Inflammatory macrophage (primary cell): Measurements from ENCODE around the gene SPTBN1.
"Not testable (repeated sequence)": the region's sequence is repeated elsewhere in the genome, so short reads cannot be mapped to it uniquely, and the experiment has no call there.

Source experiments
- DNase-seq, 2 donors: peaks; one replicate each; pipeline ENCODE4 v3.0.0-alpha.2; 2020 to 2022

SPTBN1 gene

DNA sequence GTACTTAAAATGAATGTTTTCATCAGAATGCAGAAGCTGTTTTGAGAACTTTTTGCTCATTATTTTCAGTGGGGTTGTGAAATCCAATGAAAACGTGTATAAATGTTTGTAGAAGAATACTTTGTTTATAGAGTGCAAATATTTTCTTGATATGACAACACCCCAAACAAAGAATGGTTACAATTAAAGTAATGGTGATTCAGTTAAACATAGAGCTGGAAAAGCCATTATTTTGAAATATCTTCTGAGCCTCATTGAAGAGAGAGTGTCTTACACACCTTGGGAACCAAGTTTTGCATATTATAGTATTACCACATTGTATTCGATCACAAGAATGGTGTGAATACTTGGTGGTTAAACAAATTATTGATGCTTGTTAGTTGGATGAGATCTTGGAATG lies 48.7 kb downstream of the SPTBN1 start:
- DNase-seq, result no peak

DNA sequence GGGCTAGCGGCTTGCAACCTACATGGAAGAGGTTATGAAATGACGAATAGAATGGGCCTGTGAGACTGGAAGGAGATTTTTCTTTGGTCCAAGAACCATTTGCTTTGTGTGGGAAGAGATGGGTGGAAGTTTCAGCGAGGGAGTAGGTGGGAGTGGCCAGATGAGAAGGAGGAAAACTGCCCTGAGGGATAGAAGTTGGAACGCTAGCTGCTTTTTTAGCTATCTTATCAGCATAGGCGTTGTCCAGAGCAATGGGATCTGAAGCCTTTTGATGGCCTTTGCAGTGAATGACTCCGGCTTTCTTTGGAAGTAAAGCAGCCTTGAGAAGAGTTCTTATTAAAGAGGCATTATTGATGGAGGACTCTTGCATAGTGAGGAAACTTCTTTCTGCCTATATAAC lies 52.4 kb downstream of the SPTBN1 start:
- DNase-seq, result no peak

DNA sequence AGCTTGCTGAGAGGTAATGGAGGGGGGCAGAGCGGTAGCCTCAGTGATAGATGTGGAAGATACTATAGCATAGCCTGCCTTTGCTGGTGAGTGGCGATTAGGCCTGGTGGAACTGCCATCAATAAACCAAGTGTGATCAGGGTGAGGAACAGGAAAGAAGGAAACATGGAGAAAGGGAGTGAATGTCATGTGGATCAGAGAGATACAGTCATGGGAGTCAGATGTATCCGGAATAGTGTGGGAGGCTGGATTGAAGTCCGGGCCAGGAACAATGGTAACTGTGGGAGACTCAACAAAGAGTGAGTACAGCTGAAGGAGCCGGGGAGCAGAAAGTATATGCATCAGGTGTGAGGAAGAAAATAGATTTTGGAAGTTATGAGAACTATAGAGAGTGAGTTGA lies 52.9 kb downstream of the SPTBN1 start:
- DNase-seq, result not testable (repeated sequence)

DNA sequence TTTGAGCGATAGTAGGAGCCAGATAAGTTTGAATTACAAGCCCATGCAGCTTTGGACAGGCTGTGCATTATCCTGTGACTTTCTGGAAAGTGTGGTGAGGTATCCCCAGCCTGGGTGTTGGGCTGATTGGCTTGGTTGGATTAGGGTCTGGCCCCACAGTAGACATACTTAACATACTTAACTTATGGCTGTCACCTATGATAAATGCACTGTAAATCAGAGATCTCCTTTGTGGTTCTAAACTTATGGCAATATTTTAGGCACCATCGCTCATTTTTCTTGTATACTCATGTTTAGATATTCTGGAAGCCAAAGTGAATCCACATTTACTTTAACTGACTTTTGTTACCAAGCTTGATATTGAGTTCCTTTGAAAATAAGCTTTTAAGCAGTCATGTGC lies 54.8 kb downstream of the SPTBN1 start:
- DNase-seq, result no peak

DNA sequence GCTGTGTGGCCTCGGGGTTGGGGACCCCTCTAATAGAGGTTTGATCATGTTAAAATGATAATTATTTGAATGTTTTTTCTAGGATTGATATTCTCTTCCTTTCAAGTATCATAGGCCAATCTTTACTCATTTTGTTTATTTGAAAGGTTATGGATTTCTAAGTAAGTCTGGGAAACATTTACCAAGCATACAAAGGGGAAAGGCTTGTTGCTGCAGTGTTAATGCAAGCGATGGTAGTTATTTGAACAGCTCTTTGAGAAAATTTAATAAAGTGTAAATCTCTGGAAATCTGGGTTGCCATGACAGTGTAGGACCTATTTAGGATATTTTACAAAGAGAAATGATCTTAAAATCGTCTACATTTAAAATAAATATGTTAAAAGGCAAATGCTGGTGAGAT lies 56.1 kb downstream of the SPTBN1 start:
- no peak for DNase-seq

DNA sequence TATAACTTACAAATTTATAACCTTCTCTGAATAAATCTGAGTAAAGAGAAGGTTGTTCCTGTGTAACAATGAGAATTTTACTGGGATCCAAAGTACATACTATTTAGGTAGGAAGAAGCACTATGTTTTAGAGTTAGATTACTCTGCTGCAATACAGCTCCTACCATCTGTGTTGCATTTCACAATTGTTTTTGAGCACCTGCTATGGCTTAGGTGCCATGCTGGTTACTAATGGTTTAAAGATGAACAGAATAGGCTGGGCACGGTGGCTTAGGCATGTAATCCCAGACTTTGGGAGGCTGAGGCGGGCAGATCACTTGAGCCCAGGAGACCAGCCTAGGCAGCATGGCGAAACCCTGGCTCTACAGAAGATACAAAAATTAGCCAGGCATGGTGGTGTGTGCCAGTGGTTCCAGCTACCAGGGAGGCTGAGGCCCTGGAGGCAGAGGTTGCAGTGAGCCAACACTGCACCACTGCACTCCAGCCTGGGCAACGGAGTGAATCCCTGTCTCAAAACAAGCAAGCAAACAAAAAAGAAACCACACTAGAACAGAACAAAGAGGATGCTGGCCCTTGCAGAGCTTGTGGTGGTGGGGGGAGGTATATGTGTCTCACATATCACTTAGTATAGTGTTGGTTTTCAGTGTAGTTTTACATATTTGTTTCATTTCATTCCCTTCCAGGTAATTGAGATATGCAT lies 56.7 kb downstream of the SPTBN1 start:
- no peak for DNase-seq

DNA sequence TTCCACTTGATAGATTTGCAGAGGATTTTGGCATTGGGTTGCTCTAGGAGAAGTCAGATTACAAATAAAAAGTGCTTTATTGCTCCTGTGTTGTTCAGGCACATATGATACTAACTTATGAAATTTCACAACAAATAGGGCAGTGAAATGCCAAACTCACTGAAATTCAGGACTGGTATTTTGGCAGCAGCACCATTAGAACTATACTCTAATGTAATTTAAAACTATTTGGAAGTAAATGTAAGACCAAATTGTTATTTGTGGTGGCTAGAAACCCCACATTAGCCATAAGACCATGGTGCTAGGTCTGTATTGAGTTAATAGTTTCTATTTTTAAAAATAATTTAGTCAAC lies 57.2 kb downstream of the SPTBN1 start:
- no peak for DNase-seq

DNA sequence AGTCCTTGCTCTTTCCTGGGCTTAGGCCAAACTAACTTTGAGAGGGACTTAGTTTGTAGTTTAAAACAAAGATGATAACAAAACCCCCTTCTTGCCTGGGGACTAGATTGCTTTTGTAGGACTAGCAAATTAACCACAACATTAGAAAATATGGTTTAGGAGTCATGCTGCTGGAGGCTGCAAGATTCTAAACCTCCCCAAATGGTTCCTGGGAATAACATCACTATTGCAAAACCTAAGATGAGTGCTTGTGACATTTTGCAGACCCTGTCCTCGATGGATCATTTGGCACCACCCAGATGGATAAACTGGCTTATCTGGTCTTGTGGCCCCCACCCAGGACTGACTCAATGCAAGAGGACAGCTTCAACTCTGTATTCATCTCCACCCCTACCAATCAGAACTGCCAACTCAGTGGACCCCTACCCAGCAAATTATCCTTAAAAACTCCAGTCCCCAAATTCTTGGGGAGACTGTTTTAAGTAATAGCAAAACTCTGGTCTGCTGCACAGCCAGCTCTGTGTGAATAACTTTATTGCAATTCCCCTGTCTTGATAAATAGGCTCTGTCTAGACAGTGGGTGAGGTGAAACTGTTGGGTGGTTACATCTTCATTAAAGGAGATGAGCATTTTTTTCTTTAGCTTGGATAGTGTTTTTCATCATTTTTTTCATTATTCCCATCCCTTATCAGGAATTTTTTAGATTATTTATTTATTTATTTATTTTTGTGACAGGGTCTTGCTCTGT lies 58.9 kb downstream of the SPTBN1 start:
- DNase-seq, result no peak

DNA sequence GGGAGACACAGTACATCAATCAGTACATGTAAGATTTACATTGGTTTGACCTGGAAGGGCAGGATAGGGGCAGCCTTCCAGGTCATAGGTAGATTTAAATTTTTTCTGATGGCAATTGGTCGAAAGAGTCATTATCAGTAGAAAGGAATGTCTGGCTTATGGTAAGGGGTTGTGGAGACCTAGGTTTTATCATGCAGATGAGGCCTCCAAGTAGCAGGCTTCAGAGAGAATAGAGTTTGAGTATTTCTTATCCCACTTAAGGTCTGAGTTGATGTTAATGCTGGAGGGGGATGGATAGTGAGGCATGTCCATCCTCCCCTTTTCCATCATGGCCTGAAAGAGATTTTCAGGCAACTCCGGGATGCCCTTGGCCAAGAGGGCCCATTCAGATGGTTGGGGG lies 60.7 kb downstream of the SPTBN1 start:
- no peak for DNase-seq

DNA sequence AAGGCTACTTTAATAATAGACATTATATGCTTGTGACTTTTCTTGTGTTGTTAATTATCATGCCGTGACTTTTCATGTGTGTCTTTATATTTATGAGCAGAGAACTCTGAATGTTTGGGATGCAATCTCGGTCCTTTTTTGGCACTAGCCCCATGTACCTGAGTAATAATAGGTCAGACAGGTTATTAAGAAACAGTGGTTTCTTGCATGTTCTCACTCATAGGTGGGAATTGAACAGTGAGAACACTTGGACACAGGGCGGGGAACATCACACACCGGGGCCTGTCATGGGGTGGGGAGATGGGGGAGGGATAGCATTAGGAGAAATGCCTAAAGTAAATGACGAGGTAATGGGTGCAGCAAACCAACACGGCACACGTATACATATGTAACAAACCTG lies 61.9 kb downstream of the SPTBN1 start:
- DNase-seq, result not testable (repeated sequence)

DNA sequence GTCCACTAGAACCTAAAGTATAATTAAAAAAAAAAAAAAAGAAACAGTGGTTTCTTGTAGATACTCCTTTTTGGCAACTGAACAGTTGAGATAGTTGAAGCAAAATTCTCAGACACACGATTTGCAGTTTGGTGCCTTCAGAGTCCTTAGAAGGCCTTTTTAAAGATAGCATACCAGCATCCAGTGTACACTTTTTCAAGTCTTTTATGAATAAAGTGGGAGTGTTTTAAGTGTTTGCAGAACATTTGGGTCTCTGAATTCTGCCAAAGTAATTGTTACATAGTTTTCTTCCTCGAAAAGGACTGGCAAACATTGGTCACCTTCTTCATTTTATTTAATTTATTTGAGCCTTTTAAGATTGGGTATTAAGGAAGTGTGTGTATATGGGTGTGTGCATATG lies 62.3 kb downstream of the SPTBN1 start:
- no peak for DNase-seq

DNA sequence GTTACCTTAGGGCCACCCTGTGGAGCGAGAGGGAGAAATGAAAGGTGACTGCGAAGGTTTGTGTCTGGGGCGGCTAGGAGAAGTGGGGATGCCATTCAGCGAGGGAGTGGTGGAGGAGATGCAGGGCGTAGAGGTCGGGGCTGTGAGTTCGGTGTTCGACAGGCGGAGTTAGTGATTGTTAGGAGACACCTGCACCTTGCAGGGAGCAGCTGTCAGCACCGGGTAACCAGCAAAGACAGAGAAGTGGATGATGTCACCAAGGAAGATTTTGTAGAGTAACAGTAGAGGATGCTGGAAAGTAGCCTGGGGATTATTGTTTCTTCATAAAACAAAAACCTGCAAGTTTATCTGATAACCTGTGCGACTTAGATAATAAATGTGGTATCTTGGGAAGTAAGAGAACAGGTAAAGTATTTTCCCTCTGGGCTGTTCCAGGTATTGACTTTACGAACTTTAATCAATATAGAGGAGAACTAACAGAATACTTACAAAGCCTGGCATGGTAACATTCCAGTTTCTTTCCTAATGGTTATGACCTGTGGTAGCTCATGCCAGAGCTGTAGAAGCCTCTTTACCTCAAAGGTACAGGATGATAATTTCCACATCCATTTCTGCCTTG lies 63.8 kb downstream of the SPTBN1 start:
- no peak for DNase-seq

DNA sequence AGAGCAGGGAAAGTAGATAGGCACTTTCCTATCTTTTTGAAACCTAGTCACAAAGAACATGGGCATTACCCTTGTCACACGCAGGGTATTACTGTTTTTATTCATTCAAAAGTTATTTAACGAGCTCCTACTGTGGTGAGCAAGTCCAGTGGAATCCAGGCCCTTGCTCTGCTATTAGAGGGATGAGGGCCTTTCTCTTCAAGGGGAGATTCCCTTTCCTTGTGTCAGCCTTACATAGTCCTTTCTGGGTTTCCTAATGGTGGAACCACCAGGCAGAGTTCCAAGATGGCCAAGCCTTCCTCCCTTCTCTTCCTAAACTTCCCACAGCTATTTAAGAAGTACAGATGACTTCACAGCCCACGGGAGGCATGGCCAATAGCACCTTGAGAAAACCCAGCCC lies 64.6 kb downstream of the SPTBN1 start:
- no peak for DNase-seq

DNA sequence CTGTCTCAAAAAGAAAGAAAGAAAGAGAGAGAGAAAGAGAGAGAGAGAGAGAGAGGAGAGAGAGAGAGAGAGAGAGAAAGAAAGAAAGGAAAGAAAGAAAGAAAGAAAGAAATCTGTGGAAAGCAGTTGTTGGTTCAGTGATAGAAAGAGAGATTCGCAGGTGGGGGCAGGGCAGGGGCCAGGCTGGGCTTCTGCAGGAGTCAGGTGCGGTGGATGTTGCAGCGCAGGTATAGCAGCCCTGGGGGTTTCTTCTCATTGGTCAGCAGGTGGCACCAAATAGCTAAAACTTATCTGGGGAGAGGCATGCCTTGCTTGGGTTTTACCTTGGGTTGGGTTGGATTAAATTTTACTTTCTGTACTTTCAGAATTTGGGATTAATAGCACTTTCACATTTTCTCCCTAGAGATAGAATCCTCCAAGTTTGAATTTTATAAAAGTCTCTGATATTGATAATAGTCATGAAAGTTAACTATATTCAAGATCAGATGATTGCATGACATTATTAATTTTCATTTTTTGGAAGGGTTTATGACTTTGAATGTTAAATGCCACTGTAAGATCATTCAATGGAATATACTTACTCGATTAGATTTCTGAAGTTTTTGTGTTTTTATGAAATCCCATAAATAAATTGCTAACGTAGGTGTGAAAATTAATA lies 66.6 kb downstream of the SPTBN1 start:
- DNase-seq, result peak; percentile 46 to 59

DNA sequence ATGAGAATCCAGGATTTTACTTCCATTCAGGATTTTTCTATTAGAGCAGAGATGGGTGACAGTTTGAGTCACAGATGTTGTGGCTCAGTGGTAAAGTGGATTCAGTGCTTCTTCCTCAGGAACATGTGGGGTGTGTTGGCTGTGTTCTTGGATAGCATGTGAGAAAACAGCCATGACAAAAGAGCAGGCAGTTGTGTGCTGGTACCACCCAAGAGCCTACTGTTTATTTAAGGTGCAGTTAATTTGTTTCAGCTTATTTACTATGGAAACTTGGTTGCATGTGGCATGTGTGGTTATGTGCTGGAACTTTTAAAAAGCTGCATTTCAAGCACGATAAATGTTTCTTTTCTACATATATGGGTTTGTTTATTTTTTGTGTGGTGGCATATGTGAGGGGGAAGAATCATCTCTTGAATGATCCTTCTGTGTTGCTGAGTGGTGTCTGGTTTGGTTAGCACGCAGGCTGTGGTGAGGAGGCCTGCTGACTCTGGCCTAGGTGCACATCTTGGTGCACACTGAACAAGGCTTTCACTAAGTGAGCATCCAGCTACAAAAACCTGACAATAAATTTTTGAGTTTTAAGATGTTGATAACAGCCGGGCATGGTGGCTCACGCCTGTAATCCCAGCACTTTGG lies 67.3 kb downstream of the SPTBN1 start:
- peak in 1 of 2 donors; percentile 31 for DNase-seq

DNA sequence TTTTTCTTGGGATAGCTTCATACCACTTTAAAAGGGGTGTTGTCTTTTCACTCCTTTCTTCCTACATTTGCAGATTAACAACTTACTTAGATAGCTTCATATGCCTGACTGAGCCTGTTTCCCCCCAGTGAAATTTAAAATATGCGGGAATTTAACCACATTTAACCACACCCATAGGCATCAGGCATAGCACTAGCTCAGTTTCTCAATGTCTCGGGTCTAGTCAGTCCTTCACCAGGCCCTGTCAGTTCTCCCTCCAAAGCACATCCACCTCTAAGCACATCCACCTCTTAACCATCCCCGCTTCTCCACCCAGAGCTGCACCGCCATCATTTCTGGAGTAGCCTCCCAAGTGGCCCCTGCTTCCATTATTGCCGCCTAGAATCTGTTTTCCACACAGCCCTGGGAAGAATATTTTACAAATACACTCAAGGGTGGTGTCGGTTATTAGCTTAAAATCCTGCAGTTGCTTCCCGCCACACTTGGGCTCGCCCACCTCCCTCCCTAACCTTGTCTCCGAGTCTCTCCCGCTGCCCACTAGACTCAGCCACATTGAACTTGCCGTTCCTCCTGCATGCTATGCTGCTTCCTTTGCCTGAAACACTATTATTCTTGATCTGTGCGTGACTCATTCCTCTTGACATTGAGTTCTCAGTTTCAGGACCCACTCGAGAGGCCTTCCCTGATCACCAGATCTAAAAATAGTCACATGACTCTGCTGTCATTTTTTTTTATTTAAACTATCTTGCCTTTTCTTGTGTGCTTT lies 68.3 kb downstream of the SPTBN1 start:
- DNase-seq, result peak; percentile 64 to 77

DNA sequence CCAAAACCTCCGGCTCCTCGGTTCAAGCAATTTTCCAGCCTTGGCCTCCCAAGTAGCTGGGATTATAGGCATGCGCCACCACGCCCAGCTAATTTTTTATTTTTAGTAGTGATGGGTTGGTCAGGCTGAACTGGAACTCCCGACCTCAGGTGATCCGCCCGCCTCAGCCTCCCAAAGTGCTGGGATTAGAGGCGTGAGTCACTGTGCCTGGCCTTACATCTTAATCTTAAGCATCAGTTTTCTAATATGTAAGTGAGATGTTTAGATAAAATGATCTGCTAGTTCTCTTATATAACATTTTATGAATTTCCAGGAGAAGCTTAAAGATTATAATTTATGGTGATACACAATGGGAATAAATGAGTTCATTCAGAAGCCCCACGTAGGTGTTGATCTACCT lies 69.2 kb downstream of the SPTBN1 start:
- no peak for DNase-seq

DNA sequence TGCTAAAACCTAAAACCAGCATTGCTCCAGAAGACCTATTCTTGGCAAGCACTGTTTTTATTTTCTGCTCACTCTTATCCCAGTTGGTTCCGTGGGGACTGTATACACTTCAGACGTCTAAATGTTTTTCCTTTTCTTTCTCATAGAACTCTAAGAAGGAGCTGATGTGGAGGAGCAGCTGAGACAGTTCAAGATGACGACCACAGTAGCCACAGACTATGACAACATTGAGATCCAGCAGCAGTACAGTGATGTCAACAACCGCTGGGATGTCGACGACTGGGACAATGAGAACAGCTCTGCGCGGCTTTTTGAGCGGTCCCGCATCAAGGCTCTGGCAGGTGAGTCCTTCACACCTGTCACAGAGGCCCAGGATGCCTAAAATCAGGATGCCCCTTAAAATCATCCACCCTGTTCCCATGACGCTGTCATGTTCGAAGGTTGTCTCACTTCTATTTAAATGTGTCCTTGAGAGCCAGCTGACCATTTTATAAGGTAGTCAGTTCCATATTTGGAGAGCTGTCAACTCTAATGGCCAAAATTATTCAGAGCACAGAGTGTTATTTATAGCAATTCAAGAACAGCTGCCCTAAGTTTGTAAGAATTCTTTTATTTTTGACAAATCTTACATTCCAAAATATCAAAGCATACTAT lies 70.2 kb downstream of the SPTBN1 start:
- no peak for DNase-seq

DNA sequence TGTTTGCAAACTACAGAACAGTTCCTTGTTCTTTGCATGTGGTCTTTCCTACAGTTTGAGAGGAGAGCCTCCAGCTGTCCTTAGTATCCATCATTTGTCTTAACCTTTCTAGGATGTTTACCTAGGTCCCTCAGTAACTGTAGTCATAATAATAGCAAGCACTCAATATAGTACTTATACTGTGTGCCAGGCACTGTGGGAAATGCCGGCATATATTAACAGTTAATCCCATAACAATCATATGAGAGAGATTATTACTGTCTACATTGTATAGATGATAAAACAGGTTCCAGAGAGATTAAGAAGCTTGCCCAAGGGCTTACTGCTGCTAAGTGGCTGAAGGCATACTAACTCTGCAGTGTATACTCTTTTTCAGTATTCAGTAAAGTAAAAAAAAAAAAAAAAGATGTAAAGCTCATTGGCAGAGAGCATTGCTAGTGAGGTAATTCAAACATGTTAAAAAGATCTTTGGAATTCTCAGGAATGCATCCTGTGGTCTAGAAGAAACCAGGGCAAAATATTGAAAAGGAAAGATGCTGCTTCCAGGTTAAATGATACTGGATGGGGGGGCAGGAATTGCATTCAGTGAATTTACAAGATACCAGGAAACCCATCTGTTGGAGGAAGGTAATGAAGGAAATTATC lies 72.3 kb downstream of the SPTBN1 start:
- DNase-seq, result no peak

DNA sequence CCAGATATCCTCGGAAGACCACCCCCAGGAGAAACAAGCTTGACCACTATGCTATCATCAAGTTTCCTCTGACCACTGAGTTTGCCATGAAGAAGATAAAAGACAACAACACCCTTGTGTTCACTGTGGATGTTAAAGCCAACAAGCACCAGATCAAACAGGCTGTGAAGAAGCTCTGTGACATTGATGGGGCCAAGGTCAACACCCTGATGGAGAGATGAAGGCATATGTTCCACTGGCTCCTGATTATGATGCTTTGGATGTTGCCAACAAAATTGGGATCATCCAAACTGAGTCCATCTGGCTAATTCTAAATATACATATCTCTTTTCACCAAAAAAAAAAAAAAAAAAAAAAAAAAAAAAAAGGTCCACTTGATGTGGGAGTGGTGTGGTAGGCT lies 73.4 kb downstream of the SPTBN1 start:
- not testable (repeated sequence) for DNase-seq

DNA sequence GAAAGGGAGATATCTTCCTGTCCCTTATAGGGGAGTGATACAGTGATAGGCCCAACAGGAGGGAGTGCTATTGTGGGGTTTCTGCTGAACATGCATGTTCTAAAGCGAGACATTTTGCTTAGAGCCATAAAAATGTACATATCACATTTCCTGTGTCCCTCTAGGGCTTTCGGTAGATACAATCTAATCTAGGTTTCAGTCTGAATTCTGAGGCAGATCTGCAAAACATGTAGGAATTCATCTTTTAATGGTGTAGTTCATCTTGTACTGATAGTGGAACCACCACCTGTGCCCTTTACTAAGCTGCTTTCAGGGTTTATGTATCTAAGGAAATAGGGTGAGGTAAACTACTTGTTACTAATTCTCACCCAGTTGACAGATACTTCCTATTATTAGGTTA lies 73.8 kb downstream of the SPTBN1 start:
- DNase-seq, result no peak
